HEK293 (cell line): ENCODE measurements around the gene SERPINE2.

Source experiments
- CTCF ChIA-PET: fragments of 350-600 bp; formaldehyde crosslinking; extraction: SDS; loops from one replicate; lab custom pipeline; 2021; ENCODE audit warnings: antibody characterized with exemption; lab: Yijun Ruan, JAX
- POLR2A ChIA-PET: fragments of 300-600 bp; formaldehyde crosslinking; extraction: SDS; loops from one replicate; lab custom pipeline; 2020; ENCODE audit warnings: antibody characterized with exemption, inconsistent platforms; lab: Yijun Ruan, JAX
- H3K27ac ChIP-seq: fragments of 200-500 bp; sonication (Bioruptor generic); 2 replicates; pipeline ENCODE4 v1.5.1; 2014; ENCODE audit warnings: low read depth, low read length, control low read depth, inconsistent platforms; ENCODE audit errors: extremely low read depth
- H3K36me3 ChIP-seq, 2 experiments: fragments of 200-500 bp in 1 of 2; sonication (Bioruptor generic) in 1 of 2; 1 replicate in 1 of 2; 2 replicates in 1 of 2; pipeline ENCODE4 v1.5.1; 2014 to 2017; ENCODE audit warnings: inconsistent platforms in 2 of 2, low read length in 2 of 2; ENCODE audit not compliant: control insufficient read depth in 2 of 2, insufficient read depth in 1 of 2
- H3K4me1 ChIP-seq: fragments of 200-500 bp; sonication (Bioruptor generic); 2 replicates; pipeline ENCODE4 v1.5.1; 2014; ENCODE audit warnings: mild to moderate bottlenecking, low read length, inconsistent platforms; ENCODE audit not compliant: control insufficient read depth, insufficient read depth
- H3K4me3 ChIP-seq: 2 replicates; pipeline ENCODE4 v1.5.1; 2011; ENCODE audit warnings: low read depth, mild to moderate bottlenecking, control low read depth, low read length, moderate library complexity
- H3K9me3 ChIP-seq: fragments of 200-500 bp; sonication (Bioruptor generic); 2 replicates; pipeline ENCODE4 v1.5.1; 2014; ENCODE audit warnings: low read depth, low read length, inconsistent platforms; ENCODE audit not compliant: control insufficient read depth, insufficient read depth
- KLF16 ChIP-seq: fragments of 450-650 bp; formaldehyde crosslinking; IDR thresholded peaks from 2 replicates; pipeline ENCODE4 v1.5.1; 2017; ENCODE audit warnings: missing biosample characterization, missing genetic modification characterization
- KLF9 ChIP-seq: fragments of 450-650 bp; formaldehyde crosslinking; IDR thresholded peaks from 2 replicates; pipeline ENCODE4 v1.5.1; 2016; ENCODE audit warnings: missing biosample characterization, missing genetic modification characterization, low read depth
- TRIM28 ChIP-seq: IDR thresholded peaks from 2 replicates; pipeline ENCODE4 v1.6.1; 2011; ENCODE audit warnings: low read length, control low read depth, borderline replicate concordance
- ZBTB20 ChIP-seq: fragments of 450-650 bp; formaldehyde crosslinking; IDR thresholded peaks from 2 replicates; pipeline ENCODE4 v1.5.1; 2016; ENCODE audit warnings: missing biosample characterization, missing genetic modification characterization
- ZBTB48 ChIP-seq: fragments of 450-650 bp; formaldehyde crosslinking; IDR thresholded peaks from 2 replicates; pipeline ENCODE4 v1.5.1; 2016; ENCODE audit warnings: missing biosample characterization, missing genetic modification characterization
- ZFP3 ChIP-seq: fragments of 450-650 bp; formaldehyde crosslinking; IDR thresholded peaks from 2 replicates; pipeline ENCODE4 v1.5.1; 2016; ENCODE audit warnings: low read depth, missing biosample characterization, missing genetic modification characterization
- ZNF121 ChIP-seq: fragments of 450-650 bp; formaldehyde crosslinking; IDR thresholded peaks from 2 replicates; pipeline ENCODE4 v1.5.1; 2016; ENCODE audit warnings: missing biosample characterization, missing genetic modification characterization
- ZNF138 ChIP-seq: fragments of 450-650 bp; formaldehyde crosslinking; IDR thresholded peaks from 2 replicates; pipeline ENCODE4 v1.5.1; 2016; ENCODE audit warnings: missing biosample characterization, missing genetic modification characterization, borderline replicate concordance
- ZNF18 ChIP-seq: fragments of 450-650 bp; formaldehyde crosslinking; IDR thresholded peaks from 2 replicates; pipeline ENCODE4 v1.5.1; 2016; ENCODE audit warnings: missing biosample characterization, missing genetic modification characterization
- ZNF221 ChIP-seq: fragments of 450-650 bp; formaldehyde crosslinking; IDR thresholded peaks from 2 replicates; pipeline ENCODE4 v1.5.1; 2017; ENCODE audit warnings: missing biosample characterization, missing genetic modification characterization, borderline replicate concordance
- ZNF223 ChIP-seq: fragments of 450-650 bp; formaldehyde crosslinking; IDR thresholded peaks from 2 replicates; pipeline ENCODE4 v1.5.1; 2016; ENCODE audit warnings: missing biosample characterization, missing genetic modification characterization
- ZNF311 ChIP-seq: fragments of 450-650 bp; formaldehyde crosslinking; IDR thresholded peaks from 2 replicates; pipeline ENCODE4 v1.5.1; 2017; ENCODE audit warnings: missing biosample characterization, missing genetic modification characterization, borderline replicate concordance
- ZNF335 ChIP-seq: fragments of 450-650 bp; formaldehyde crosslinking; conservative IDR thresholded peaks from 2 replicates; pipeline ENCODE4 v1.5.1; 2016; ENCODE audit warnings: missing biosample characterization, missing genetic modification characterization
- ZNF37A ChIP-seq: fragments of 450-650 bp; IDR thresholded peaks from 2 replicates; pipeline ENCODE4 v1.5.1; 2018; ENCODE audit warnings: missing biosample characterization, missing genetic modification characterization
- ZNF404 ChIP-seq: fragments of 450-650 bp; formaldehyde crosslinking; IDR thresholded peaks from 2 replicates; pipeline ENCODE4 v1.5.1; 2017; ENCODE audit warnings: missing biosample characterization, missing genetic modification characterization
- ZNF433 ChIP-seq: fragments of 450-650 bp; formaldehyde crosslinking; IDR thresholded peaks from 2 replicates; pipeline ENCODE4 v1.5.1; 2016; ENCODE audit warnings: missing biosample characterization, missing genetic modification characterization, low read depth
- ZNF514 ChIP-seq: fragments of 450-650 bp; formaldehyde crosslinking; IDR thresholded peaks from 2 replicates; pipeline ENCODE4 v1.5.1; 2016; ENCODE audit warnings: missing biosample characterization, missing genetic modification characterization
- ZNF521 ChIP-seq: fragments of 450-650 bp; formaldehyde crosslinking; IDR thresholded peaks from 2 replicates; pipeline ENCODE4 v1.5.1; 2017; ENCODE audit warnings: missing biosample characterization, mild to moderate bottlenecking, missing genetic modification characterization
- ZNF548 ChIP-seq: fragments of 450-650 bp; formaldehyde crosslinking; IDR thresholded peaks from 2 replicates; pipeline ENCODE4 v1.5.1; 2016; ENCODE audit warnings: missing biosample characterization, missing genetic modification characterization
- ZNF558 ChIP-seq: fragments of 450-650 bp; formaldehyde crosslinking; IDR thresholded peaks from 2 replicates; pipeline ENCODE4 v1.5.1; 2016; ENCODE audit warnings: missing biosample characterization, missing genetic modification characterization
- ZNF621 ChIP-seq: fragments of 450-650 bp; formaldehyde crosslinking; IDR thresholded peaks from 2 replicates; pipeline ENCODE4 v1.5.1; 2017; ENCODE audit warnings: missing biosample characterization, missing genetic modification characterization
- ZNF629 ChIP-seq: fragments of 450-650 bp; formaldehyde crosslinking; IDR thresholded peaks from 2 replicates; pipeline ENCODE4 v1.5.1; 2017; ENCODE audit warnings: missing biosample characterization, missing genetic modification characterization
- ZNF747 ChIP-seq: fragments of 450-650 bp; formaldehyde crosslinking; IDR thresholded peaks from 2 replicates; pipeline ENCODE4 v1.5.1; 2016; ENCODE audit warnings: missing biosample characterization, missing genetic modification characterization
- TF ChIP-seq, protein P1 (sequence below): sonication (generic); formaldehyde crosslinking; IDR thresholded peaks from 2 replicates; pipeline ENCODE4 v1.8.1; 2022; ENCODE audit warnings: mild to moderate bottlenecking, moderate library complexity, missing genetic modification reagents
- TF ChIP-seq, protein P2 (sequence below): fragments of 450-650 bp; formaldehyde crosslinking; IDR thresholded peaks from 2 replicates; pipeline ENCODE4; 2016; ENCODE audit warnings: missing biosample characterization, missing genetic modification characterization
- TF ChIP-seq, protein P3 (sequence below): fragments of 450-650 bp; formaldehyde crosslinking; IDR thresholded peaks from 2 replicates; pipeline ENCODE4 v1.5.1; 2017; ENCODE audit warnings: missing biosample characterization, missing genetic modification characterization
- TF ChIP-seq, protein P4 (sequence below): fragments of 450-650 bp; formaldehyde crosslinking; IDR thresholded peaks from 2 replicates; pipeline ENCODE4 v1.5.1; 2016; ENCODE audit warnings: missing biosample characterization, missing genetic modification characterization
- TF ChIP-seq, protein P5 (sequence below): fragments of 450-650 bp; formaldehyde crosslinking; IDR thresholded peaks from 2 replicates; pipeline ENCODE4 v1.5.1; 2016; ENCODE audit warnings: missing biosample characterization, missing genetic modification characterization, low read depth

Gene SERPINE2

GRCh38 chr2:223956300-223956699 lies 82.8 kb downstream of the SERPINE2 start:
- H3K4me1 ChIP-seq = peaks cover 17% of the 10 kb centered on the region
- POLR2A ChIA-PET = interaction anchor here (1.2 kb wide), 1 partner anchor 11 kb away, joined by 4 read pairs; the partner anchor contains the start of gene WDFY1
- peaks cover 4 to 20% of the 10 kb centered on the region in 2 experiments for H3K36me3 ChIP-seq
- TF ChIP-seq KLF9 (tag by site-specific recombination) = no peak
- TF ChIP-seq ZNF621 (tag by site-specific recombination) = no peak
- TF ChIP-seq, protein P1, sequence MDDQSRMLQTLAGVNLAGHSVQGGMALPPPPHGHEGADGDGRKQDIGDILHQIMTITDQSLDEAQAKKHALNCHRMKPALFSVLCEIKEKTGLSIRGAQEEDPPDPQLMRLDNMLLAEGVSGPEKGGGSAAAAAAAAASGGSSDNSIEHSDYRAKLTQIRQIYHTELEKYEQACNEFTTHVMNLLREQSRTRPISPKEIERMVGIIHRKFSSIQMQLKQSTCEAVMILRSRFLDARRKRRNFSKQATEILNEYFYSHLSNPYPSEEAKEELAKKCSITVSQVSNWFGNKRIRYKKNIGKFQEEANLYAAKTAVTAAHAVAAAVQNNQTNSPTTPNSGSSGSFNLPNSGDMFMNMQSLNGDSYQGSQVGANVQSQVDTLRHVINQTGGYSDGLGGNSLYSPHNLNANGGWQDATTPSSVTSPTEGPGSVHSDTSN (CRISPR knock-in tag) = no peak
- TF ChIP-seq ZBTB48 (tag by site-specific recombination) = no peak
- TF ChIP-seq, protein P2, sequence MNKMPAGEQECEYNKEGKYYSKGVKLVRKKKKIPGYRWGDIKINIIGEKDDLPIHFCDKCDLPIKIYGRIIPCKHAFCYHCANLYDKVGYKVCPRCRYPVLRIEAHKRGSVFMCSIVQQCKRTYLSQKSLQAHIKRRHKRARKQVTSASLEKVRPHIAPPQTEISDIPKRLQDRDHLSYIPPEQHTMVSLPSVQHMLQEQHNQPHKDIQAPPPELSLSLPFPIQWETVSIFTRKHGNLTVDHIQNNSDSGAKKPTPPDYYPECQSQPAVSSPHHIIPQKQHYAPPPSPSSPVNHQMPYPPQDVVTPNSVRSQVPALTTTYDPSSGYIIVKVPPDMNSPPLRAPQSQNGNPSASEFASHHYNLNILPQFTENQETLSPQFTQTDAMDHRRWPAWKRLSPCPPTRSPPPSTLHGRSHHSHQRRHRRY (tag by site-specific recombination) = no peak
- TF ChIP-seq, protein P3, sequence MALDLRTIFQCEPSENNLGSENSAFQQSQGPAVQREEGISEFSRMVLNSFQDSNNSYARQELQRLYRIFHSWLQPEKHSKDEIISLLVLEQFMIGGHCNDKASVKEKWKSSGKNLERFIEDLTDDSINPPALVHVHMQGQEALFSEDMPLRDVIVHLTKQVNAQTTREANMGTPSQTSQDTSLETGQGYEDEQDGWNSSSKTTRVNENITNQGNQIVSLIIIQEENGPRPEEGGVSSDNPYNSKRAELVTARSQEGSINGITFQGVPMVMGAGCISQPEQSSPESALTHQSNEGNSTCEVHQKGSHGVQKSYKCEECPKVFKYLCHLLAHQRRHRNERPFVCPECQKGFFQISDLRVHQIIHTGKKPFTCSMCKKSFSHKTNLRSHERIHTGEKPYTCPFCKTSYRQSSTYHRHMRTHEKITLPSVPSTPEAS (tag by site-specific recombination) = no peak
- no peak for TF ChIP-seq ZNF521 (tag by site-specific recombination)
- no peak for TF ChIP-seq ZNF548
- TF ChIP-seq ZNF558 (tag by site-specific recombination) = no peak
- no peak for TF ChIP-seq ZNF37A
- no peak for TF ChIP-seq ZNF433 (tag by site-specific recombination)
- TF ChIP-seq ZNF335 (tag by site-specific recombination) = no peak
- no peak for TF ChIP-seq ZNF121 (tag by site-specific recombination)
- no peak for TF ChIP-seq KLF16 (tag by site-specific recombination)
- TF ChIP-seq ZBTB20 (tag by site-specific recombination) = no peak
- no peak for TF ChIP-seq ZNF221 (tag by site-specific recombination)
- H3K4me3 ChIP-seq = no peak overlapping the region
- no peaks in the 10 kb centered on the region for H3K9me3 ChIP-seq
- H3K27ac ChIP-seq = no peak overlapping the region
- CTCF ChIA-PET = no interaction called here

DNA sequence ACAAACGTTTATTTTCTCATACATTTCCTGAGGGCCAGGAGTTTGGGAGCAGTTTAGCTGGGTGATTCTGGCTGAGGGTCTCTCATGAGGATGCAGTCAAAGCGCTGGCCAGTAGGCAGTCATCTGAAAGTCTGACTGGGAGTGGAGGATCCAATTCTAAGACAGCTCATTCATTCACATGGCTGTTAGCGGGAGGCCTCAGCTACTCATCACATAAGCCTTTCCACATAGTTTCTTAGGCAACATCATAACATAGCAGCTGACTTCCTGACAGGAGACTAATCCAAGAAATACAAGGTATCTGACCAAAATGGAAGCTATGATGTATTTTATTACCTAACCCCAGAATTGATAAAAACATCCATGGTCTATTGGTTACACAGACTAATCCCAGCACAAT lies 84.7 kb downstream of the SERPINE2 start:
- ChIA-PET POLR2A (interaction anchor here (0.7 kb wide), 1 partner anchor 9 kb away, joined by 3 read pairs; the partner anchor contains the start of gene WDFY1), CTCF (interaction anchor here (0.9 to 2.5 kb wide), 3 partner anchors 9 to 329 kb away, joined by 3 to 14 read pairs (median 4); partner anchors contain the start of gene WDFY1)
- H3K36me3 ChIP-seq = peaks cover 0 to 1% of the 10 kb centered on the region in 2 experiments; a peak in 1 of 3 replicates
- H3K9me3 ChIP-seq = no peaks in the 10 kb centered on the region
- H3K4me1 ChIP-seq = peaks cover 10% of the 10 kb centered on the region
- H3K4me3 ChIP-seq = no peak overlapping the region
- H3K27ac ChIP-seq = no peak overlapping the region
- no peak for TF ChIP-seq ZNF404 (tag by site-specific recombination)
- TF ChIP-seq, protein P4, sequence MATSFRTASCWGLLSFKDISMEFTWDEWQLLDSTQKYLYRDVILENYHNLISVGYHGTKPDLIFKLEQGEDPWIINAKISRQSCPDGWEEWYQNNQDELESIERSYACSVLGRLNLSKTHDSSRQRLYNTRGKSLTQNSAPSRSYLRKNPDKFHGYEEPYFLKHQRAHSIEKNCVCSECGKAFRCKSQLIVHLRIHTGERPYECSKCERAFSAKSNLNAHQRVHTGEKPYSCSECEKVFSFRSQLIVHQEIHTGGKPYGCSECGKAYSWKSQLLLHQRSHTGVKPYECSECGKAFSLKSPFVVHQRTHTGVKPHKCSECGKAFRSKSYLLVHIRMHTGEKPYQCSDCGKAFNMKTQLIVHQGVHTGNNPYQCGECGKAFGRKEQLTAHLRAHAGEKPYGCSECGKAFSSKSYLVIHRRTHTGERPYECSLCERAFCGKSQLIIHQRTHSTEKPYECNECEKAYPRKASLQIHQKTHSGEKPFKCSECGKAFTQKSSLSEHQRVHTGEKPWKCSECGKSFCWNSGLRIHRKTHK (tag by site-specific recombination) = no peak
- no peak for TF ChIP-seq ZNF311
- TF ChIP-seq, protein P5, sequence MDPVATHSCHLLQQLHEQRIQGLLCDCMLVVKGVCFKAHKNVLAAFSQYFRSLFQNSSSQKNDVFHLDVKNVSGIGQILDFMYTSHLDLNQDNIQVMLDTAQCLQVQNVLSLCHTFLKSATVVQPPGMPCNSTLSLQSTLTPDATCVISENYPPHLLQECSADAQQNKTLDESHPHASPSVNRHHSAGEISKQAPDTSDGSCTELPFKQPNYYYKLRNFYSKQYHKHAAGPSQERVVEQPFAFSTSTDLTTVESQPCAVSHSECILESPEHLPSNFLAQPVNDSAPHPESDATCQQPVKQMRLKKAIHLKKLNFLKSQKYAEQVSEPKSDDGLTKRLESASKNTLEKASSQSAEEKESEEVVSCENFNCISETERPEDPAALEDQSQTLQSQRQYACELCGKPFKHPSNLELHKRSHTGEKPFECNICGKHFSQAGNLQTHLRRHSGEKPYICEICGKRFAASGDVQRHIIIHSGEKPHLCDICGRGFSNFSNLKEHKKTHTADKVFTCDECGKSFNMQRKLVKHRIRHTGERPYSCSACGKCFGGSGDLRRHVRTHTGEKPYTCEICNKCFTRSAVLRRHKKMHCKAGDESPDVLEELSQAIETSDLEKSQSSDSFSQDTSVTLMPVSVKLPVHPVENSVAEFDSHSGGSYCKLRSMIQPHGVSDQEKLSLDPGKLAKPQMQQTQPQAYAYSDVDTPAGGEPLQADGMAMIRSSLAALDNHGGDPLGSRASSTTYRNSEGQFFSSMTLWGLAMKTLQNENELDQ (tag by site-specific recombination) = no peak
- no peak for TF ChIP-seq ZNF629 (tag by site-specific recombination)
- TF ChIP-seq ZFP3 (tag by site-specific recombination) = no peak
- no peak for TF ChIP-seq ZNF621 (tag by site-specific recombination)
- TF ChIP-seq ZNF18 (tag by site-specific recombination) = no peak
- TF ChIP-seq ZNF223 = no peak
- TF ChIP-seq KLF16 (tag by site-specific recombination) = no peak
- no peak for TF ChIP-seq ZNF747 (tag by site-specific recombination)
- no peak for TF ChIP-seq TRIM28
- TF ChIP-seq ZNF138 = no peak
- TF ChIP-seq ZNF514 = no peak
